Upper lobe of right lung (tissue), 1 donor: ENCODE data around the gene OR5V1. TPM values are rescaled to one million over a fixed set of nuclear protein-coding genes. Genes with fewer than 3 reads are reported as not detected.
"Not testable (repeated sequence)": the region's sequence is repeated elsewhere in the genome, so short reads cannot be mapped to it uniquely, and the experiment has no call there.

Experiments
- ATAC-seq: fragments of 200-7000 bp; cut with Tn5 transposase; one replicate; pipeline ENCODE4 v1.9.1; 2020; ENCODE audit warnings: mild to moderate bottlenecking, moderate library complexity
- DNase-seq: peaks from one replicate; pipeline ENCODE4 v3.0.0-alpha.2; 2020
- H3K27ac ChIP-seq: fragments of 200-600 bp; one replicate; pipeline ENCODE4 v1.8.0; 2022
- H3K27me3 ChIP-seq: fragments of 200-600 bp; one replicate; pipeline ENCODE4 v1.8.0; 2022; ENCODE audit warnings: mild to moderate bottlenecking
- H3K36me3 ChIP-seq: fragments of 200-600 bp; one replicate; pipeline ENCODE4 v1.8.0; 2022
- H3K4me1 ChIP-seq: fragments of 200-600 bp; one replicate; pipeline ENCODE4 v1.8.0; 2022
- H3K4me3 ChIP-seq: fragments of 200-600 bp; one replicate; pipeline ENCODE4 v1.8.0; 2022; ENCODE audit warnings: mild to moderate bottlenecking
- H3K9me3 ChIP-seq: fragments of 200-600 bp; one replicate; pipeline ENCODE4 v1.8.0; 2022
- CTCF ChIP-seq: fragments of 200-600 bp; IDR thresholded peaks from one replicate; pipeline ENCODE4 v1.8.0; 2022; ENCODE audit warnings: antibody characterized with exemption
- intact Hi-C: fragments of 100-400 bp; cut with DNase I; formaldehyde crosslinking; loops from one replicate; pipeline ENCODE4 v1.11.0; 2022
- total RNA-seq: library from RNA; stranded (reverse); fragmentation: NEBNext Ultra II Directional; extraction: Animal tissue kit (Norgen Biotek cat#: 25700); gene quantifications from one replicate; pipeline ENCODE4 v1.2.1, GENCODE V29; 2021
- donor health status: DM: no; HTN: yes; CAD: no; lungs with severe emphysema.

OR5V1 gene
- total RNA-seq, 1 donor from 2014 or later, result not detected

DNA sequence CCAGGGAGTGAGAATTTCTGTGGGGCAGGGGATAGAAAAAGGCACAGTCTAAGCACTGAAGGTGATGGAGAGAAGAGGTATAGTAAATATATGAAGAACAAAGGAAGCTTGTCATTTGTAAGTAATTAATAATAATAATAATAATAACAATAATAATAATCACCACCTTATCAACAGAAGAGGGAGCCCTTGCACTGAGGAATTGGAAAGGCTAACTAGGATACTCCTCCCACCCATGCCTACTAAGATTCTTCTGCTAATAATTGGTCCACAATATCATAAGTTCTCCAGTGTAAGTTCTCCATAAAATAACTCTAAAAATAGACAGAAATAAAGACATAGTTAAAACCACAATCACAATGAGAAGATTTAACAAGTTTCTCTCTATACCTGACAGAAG is 7.3 kb upstream of the OR5V1 start:
- no peaks in the 10 kb centered on the region for H3K9me3 ChIP-seq
- no peak overlapping the region for H3K27ac ChIP-seq

DNA sequence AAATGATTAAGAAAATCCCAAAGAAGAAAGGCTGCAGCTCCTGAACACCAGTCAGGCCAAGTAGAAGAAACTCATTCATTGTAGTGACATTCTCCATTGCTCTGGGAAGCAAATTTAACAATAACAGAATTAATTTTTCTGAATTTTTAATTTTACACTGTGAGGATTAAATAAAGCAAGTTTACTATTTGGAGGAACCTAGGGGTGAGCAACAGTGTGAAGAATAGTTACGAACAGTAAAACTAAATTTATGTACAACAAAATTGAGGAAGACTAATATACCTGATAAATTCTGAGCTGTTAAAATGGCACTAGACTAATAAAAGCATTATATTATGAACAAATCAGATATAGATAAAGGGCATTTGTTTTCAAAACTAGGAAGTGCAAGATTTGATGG is 6.5 kb upstream of the OR5V1 start, which contains the start of gene OR12D3:
OR12D3 (minus strand) TSS at position 101 of the 400 bp plus-strand sequence; CDS start at position 97, 4 bp downstream.
- no peaks in the 10 kb centered on the region for H3K4me1 ChIP-seq
- H3K4me3 ChIP-seq, result no peak within 1 kb of the TSS
- no peak within 1 kb of the TSS for H3K27ac ChIP-seq
- no peaks in the 10 kb centered on the region for H3K9me3 ChIP-seq
- no peaks in the 10 kb centered on the region for H3K27me3 ChIP-seq
- no peak for DNase-seq
- TF ChIP-seq CTCF, result no peak
- intact Hi-C loops, result no loop called here
- no peaks in the 10 kb centered on the region for H3K36me3 ChIP-seq
- ATAC-seq, result no peak

More for the DNA sequence above, 7.3 kb upstream of the OR5V1 start:
- intact Hi-C loops, result no loop called here
- DNase-seq, result no peak
- Histone ChIP-seq H3K36me3 (no peaks in the 10 kb centered on the region), H3K4me3 (no peak overlapping the region), H3K4me1 (no peaks in the 10 kb centered on the region), H3K27me3 (no peaks in the 10 kb centered on the region)
- no peak for TF ChIP-seq CTCF
- no peak for ATAC-seq

- no peaks in the 10 kb centered on the region for H3K9me3 ChIP-seq
- ATAC-seq (no peak), DNase-seq (no peak)
- no peaks in the 10 kb centered on the region for H3K27me3 ChIP-seq
- H3K4me3 ChIP-seq, result no peak overlapping the region
- no peaks in the 10 kb centered on the region for H3K36me3 ChIP-seq
- intact Hi-C loops, result no loop called here
- no peak overlapping the region for H3K27ac ChIP-seq
- H3K4me1 ChIP-seq, result no peaks in the 10 kb centered on the region
- TF ChIP-seq CTCF, result no peak
These were observed 13.1 kb downstream of the OR5V1 start for GRCh38 chr6:29355603-29356002.

DNA sequence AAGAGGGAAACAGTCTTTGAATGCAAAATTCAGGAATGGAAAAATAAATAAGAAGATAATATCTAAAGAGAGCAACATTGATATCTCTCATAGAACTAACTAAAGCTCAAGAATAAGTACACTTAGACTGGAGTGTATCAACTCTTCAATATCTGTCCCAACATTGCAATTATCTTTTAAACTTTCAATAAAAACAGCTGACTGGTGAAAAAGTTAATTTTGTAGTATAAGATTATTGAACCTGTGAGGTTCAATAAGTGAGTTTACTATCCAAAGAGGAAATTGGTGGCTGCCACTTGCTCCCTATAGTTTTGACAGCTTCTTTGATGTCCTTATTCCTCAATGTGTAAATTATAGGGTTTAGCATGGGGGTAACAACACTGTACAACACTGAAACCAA is 13.7 kb downstream of the OR5V1 start:
- Histone ChIP-seq H3K27ac (no peak overlapping the region), H3K9me3 (no peaks in the 10 kb centered on the region), H3K4me3 (no peak overlapping the region), H3K27me3 (no peaks in the 10 kb centered on the region), H3K4me1 (no peaks in the 10 kb centered on the region), H3K36me3 (no peaks in the 10 kb centered on the region)
- ATAC-seq, result no peak
- no peak for DNase-seq
- TF ChIP-seq CTCF, result no peak
- intact Hi-C loops, result no loop called here

GRCh38 chr6:29349348-29349747 is 19.3 kb downstream of the OR5V1 start:
- intact Hi-C loops, H3K27ac ChIP-seq, H3K4me1 ChIP-seq, H3K27me3 ChIP-seq, H3K4me3 ChIP-seq, H3K9me3 ChIP-seq, H3K36me3 ChIP-seq, ATAC-seq, DNase-seq: not testable (repeated sequence)

- DNase-seq (no peak), ATAC-seq (no peak)
- no peaks in the 10 kb centered on the region for H3K4me1 ChIP-seq
- H3K27ac ChIP-seq, result no peak overlapping the region
- intact Hi-C loops, result no loop called here
- no peaks in the 10 kb centered on the region for H3K9me3 ChIP-seq
- H3K27me3 ChIP-seq, result no peaks in the 10 kb centered on the region
- no peak for TF ChIP-seq CTCF
- H3K4me3 ChIP-seq, result no peak overlapping the region
- no peaks in the 10 kb centered on the region for H3K36me3 ChIP-seq
These were observed 23.3 kb downstream of the OR5V1 start for GRCh38 chr6:29345380-29345779.
